ENCODE data around the gene SHOC2. TPM values are rescaled to one million over a fixed set of nuclear protein-coding genes. Genes with fewer than 3 reads are reported as not detected.

SHOC2 gene
- total and polyA plus RNA-seq, 12 donors: 18.6 to 68.2 (median 48.5) TPM

- Histone ChIP-seq H3K36me3 (peaks cover 0 to 97% (median 28%) of the 10 kb centered on the region in 9 donors), H3K9me3 (no peaks in the 10 kb centered on the region), H3K4me1 (peaks cover 0 to 18% (median 5%) of the 10 kb centered on the region in 9 donors), H3K27ac (no peak overlapping the region), H3K27me3 (no peaks in the 10 kb centered on the region), H3K4me3 (no peak overlapping the region)
- DNase-seq: no peak
- TF ChIP-seq CTCF (IDR thresholded peaks at IDR 0.05): no peak
- intact Hi-C loops (cut with DNase I): loop anchor here in 9 of 10 donors (1.0 to 10.0 kb wide), 9 partner anchors 18 to 288 kb away; no protein-coding TSS in a partner anchor
- ATAC-seq: no peak
- 84 to 86% methylated on average over 3 of the region's 3 CpGs for WGBS, 2 donors
Measured at GRCh38 chr10:110892602-110893288, 26.7 kb upstream of the SHOC2 start.

GRCh38 chr10:110893559-110894179, 25.7 kb upstream of the SHOC2 start:
- H3K9me3 ChIP-seq: no peaks in the 10 kb centered on the region
- intact Hi-C loops (cut with DNase I): loop anchor here in 9 of 10 donors (1.0 to 10.0 kb wide), 9 partner anchors 19 to 289 kb away; no protein-coding TSS in a partner anchor
- H3K4me3 ChIP-seq: no peak overlapping the region
- H3K36me3 ChIP-seq: peaks cover 0 to 97% (median 30%) of the 10 kb centered on the region in 9 donors
- no peak for DNase-seq
- WGBS, 2 donors: 30 to 32% methylated on average over 4 of the region's 4 CpGs
- peak; percentile 31 to 76 (median 61) for TF ChIP-seq CTCF (IDR thresholded peaks at IDR 0.05)
- H3K4me1 ChIP-seq: peaks cover 0 to 18% (median 5%) of the 10 kb centered on the region in 9 donors
- no peaks in the 10 kb centered on the region for H3K27me3 ChIP-seq
- peak; percentile 69 to 88 (median 82) for ATAC-seq
- no peak overlapping the region for H3K27ac ChIP-seq

- 85 to 93% methylated on average over 1 of the region's 1 CpG for WGBS, 2 donors
- H3K36me3 ChIP-seq: peaks cover 0 to 97% (median 36%) of the 10 kb centered on the region in 9 donors
Measured at GRCh38 chr10:110897184-110897583, 22.2 kb upstream of the SHOC2 start.

More at GRCh38 chr10:110897184-110897583, 22.2 kb upstream of the SHOC2 start:
- intact Hi-C loops (cut with DNase I): loop anchor here in 5 of 10 donors (5.0 to 10.0 kb wide), 3 partner anchors 282 to 292 kb away; no protein-coding TSS in a partner anchor
- H3K27me3 ChIP-seq: no peaks in the 10 kb centered on the region
- ATAC-seq: no peak
- H3K27ac ChIP-seq: no peak overlapping the region
- H3K4me1 ChIP-seq: peaks cover 0 to 18% (median 5%) of the 10 kb centered on the region in 9 donors
- H3K9me3 ChIP-seq: no peaks in the 10 kb centered on the region
- no peak for DNase-seq
- TF ChIP-seq CTCF (IDR thresholded peaks at IDR 0.05): no peak
- H3K4me3 ChIP-seq: no peak overlapping the region
